ENCODE data around the gene C11orf24.

Gene C11orf24

GRCh38 chr11:68262544-68262827, 9.3 kb downstream of the C11orf24 start:
- TF ChIP-seq ZFX (IDR thresholded peaks at IDR 0.05; ENCODE audit: borderline replicate concordance) = no peak
- TF ChIP-seq CTCF (IDR thresholded peaks at IDR 0.05) = no peak
- H3K27ac ChIP-seq = no peak overlapping the region

GRCh38 chr11:68261749-68262543, 9.8 kb downstream of the C11orf24 start:
- no peak overlapping the region for H3K27ac ChIP-seq
- TF ChIP-seq ZFX (IDR thresholded peaks at IDR 0.05; ENCODE audit: borderline replicate concordance) = no peak
- TF ChIP-seq CTCF (IDR thresholded peaks at IDR 0.05) = no peak

- H3K27ac ChIP-seq = no peak overlapping the region
- TF ChIP-seq CTCF (IDR thresholded peaks at IDR 0.05) = no peak
- no peak for TF ChIP-seq ZFX (IDR thresholded peaks at IDR 0.05; ENCODE audit: borderline replicate concordance)
Measured at GRCh38 chr11:68261006-68261405, 10.8 kb downstream of the C11orf24 start.

GRCh38 chr11:68260484-68260883, 11.3 kb downstream of the C11orf24 start:
- TF ChIP-seq CTCF (IDR thresholded peaks at IDR 0.05) = no peak
- TF ChIP-seq ZFX (IDR thresholded peaks at IDR 0.05; ENCODE audit: borderline replicate concordance) = no peak
- H3K27ac ChIP-seq = no peak overlapping the region

- H3K27ac ChIP-seq = no peak overlapping the region
- TF ChIP-seq ZFX (IDR thresholded peaks at IDR 0.05; ENCODE audit: borderline replicate concordance) (no peak), CTCF (IDR thresholded peaks at IDR 0.05) (no peak)
Measured at GRCh38 chr11:68259122-68259959, 12.4 kb downstream of the C11orf24 start.

- no peak overlapping the region for H3K27ac ChIP-seq
- TF ChIP-seq ZFX (IDR thresholded peaks at IDR 0.05; ENCODE audit: borderline replicate concordance) (no peak), CTCF (IDR thresholded peaks at IDR 0.05) (no peak)
Measured at GRCh38 chr11:68258363-68258765, 13.4 kb downstream of the C11orf24 start.
